Fibroblast of mammary gland (primary cell): Measurements from ENCODE around the gene LIG3.

Experiments
- DNase-seq: peaks from one replicate; pipeline ENCODE4 v3.0.0-alpha.2; 2010; ENCODE audit warnings: low read depth
- H3K4me3 ChIP-seq: 2 replicates; pipeline ENCODE4 v1.5.1; 2011; ENCODE audit warnings: low read depth, mild to moderate bottlenecking, low read length, moderate library complexity; ENCODE audit not compliant: control insufficient read depth
- CTCF ChIP-seq: conservative IDR thresholded peaks from 2 replicates; pipeline ENCODE4 v1.5.1; 2011; ENCODE audit warnings: low read depth, low read length, inconsistent platforms; ENCODE audit not compliant: control insufficient read depth, insufficient read depth

Gene LIG3

GRCh38 chr17:35050170-35050569, 69.9 kb downstream of the LIG3 start:
- TF ChIP-seq CTCF = no peak
- no peak for DNase-seq
- H3K4me3 ChIP-seq = no peak overlapping the region

GRCh38 chr17:35051183-35051578, 70.9 kb downstream of the LIG3 start:
- TF ChIP-seq CTCF = no peak
- no peak overlapping the region for H3K4me3 ChIP-seq
- peak; percentile 7 for DNase-seq

- no peak for TF ChIP-seq CTCF
- peak; percentile 20 for DNase-seq
- no peak overlapping the region for H3K4me3 ChIP-seq
These were observed 71.4 kb downstream of the LIG3 start for GRCh38 chr17:35051579-35052240.

GRCh38 chr17:35052241-35052610, 71.9 kb downstream of the LIG3 start:
- no peak overlapping the region for H3K4me3 ChIP-seq
- DNase-seq = peak; percentile 81

GRCh38 chr17:35052780-35053179, 72.5 kb downstream of the LIG3 start:
- no peak for TF ChIP-seq CTCF
- peak; percentile 30 for DNase-seq
- H3K4me3 ChIP-seq = no peak overlapping the region

More at GRCh38 chr17:35052241-35052610, 71.9 kb downstream of the LIG3 start:
- TF ChIP-seq CTCF = no peak

DNA sequence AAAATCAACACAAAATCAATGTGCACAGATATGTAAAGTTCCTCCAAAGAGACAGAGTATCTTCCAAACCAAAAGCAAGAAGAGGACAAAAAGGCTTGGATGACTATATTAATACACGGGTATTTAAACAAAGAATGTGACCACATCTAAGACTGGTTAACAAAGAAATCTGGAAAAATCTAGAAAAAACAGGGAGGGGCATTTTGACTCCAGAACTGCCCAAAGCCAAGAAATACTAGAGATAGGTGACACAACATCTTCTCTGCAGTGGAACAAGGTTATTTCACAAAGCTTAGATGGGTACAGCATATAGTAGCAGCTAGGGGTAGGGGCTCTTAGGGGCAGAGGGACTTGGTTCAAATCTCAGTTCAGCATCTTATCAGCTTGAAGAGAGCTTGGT, 72.9 kb downstream of the LIG3 start:
- no peak overlapping the region for H3K4me3 ChIP-seq
- no peak for TF ChIP-seq CTCF
- no peak for DNase-seq

DNA sequence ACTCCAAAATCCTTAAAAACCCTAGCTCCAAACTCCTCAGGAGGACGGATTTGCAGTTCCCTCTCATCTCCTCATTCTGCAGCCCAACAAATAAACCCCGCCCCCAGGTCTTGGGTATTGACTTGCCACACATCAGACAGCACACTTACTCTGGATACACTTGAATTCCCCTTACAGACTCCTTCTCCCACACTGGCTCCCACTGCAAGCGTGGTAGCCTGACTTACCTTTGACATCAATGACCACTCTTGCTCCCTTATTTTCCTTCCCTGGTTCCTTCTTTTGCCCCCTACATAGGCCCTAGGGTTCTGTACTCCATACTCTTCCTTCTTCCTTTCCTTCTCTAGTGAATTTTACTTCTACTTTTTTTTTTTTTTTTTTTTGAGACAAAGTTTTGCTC, 75.7 kb downstream of the LIG3 start:
- TF ChIP-seq CTCF = no peak
- DNase-seq = no peak
- no peak overlapping the region for H3K4me3 ChIP-seq
